ENCODE data around the gene MACROD2. TPM values are rescaled to one million over a fixed set of nuclear protein-coding genes. Genes with fewer than 3 reads are reported as not detected.

MACROD2 gene
- total and polyA plus RNA-seq, 2 of the 4 experiments (the other 2 are of a cell fraction) = not detected

DNA sequence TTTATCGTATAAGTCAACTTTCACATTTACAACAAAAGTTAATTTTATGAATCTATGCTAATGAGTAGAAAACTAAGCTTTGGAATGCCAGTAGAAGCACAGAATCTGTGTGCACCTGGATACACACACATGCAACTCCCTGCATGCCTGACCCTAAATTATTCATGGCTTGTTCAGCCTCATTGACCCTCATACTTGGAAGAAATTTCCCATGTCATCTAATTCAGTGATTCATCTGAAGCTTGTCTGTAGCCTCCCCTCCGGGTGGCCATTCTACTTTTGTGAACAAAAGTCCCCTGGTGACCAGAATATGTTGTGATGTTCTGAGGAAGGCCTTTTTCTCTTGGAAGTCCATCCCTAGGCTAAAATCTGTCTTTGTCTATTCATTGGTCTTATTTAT, 1499.5 kb downstream of the MACROD2 start:
- Histone ChIP-seq H3K27ac (ENCODE audit: insufficient read depth, low read length) (no peak overlapping the region), H2AFZ (replicated peaks; ENCODE audit: low read length, poor library complexity) (no peak overlapping the region), H3K23ac (ENCODE audit: low read depth, low read length) (no peak overlapping the region), H3K79me1 (ENCODE audit: low read depth in 1 of 2, low read length in 2 of 2) (no peaks in the 10 kb centered on the region), H4K20me1 (ENCODE audit: insufficient read depth, low read length) (no peaks in the 10 kb centered on the region), H4K5ac (ENCODE audit: low read depth, low read length) (no peak overlapping the region), H3K9me1 (ENCODE audit: insufficient read depth, low read length) (no peaks in the 10 kb centered on the region), H4K91ac (ENCODE audit: insufficient read depth, low read depth, low read length) (no peak overlapping the region), H2BK15ac (ENCODE audit: low read depth, low read length) (no peak overlapping the region), H3K4me2 (ENCODE audit: low read depth, low read length) (no peak overlapping the region), H3K14ac (replicated peaks; ENCODE audit: low read depth, low read length) (no peak overlapping the region), H4K8ac (ENCODE audit: low read depth in 2 of 2, low read length in 2 of 2) (no peak overlapping the region), H3K4me3 (ENCODE audit: insufficient read depth, low read depth, low read length) (no peak overlapping the region), H2BK20ac (ENCODE audit: low read depth, low read length) (no peak overlapping the region), H2AK5ac (ENCODE audit: low read depth, low read length) (no peak overlapping the region), H3K56ac (ENCODE audit: extremely low read depth, insufficient read depth, low read length) (no peak overlapping the region), H3K9me3 (ENCODE audit: control insufficient read depth, insufficient read depth, low read length) (no peaks in the 10 kb centered on the region), H3K36me3 (ENCODE audit: control insufficient read depth, insufficient read depth, low read length) (no peaks in the 10 kb centered on the region), H3K9ac (ENCODE audit: low read depth, low read length) (no peak overlapping the region), H2BK120ac (ENCODE audit: low read depth, low read length) (no peak overlapping the region), H3K4ac (ENCODE audit: low read depth, low read length) (no peak overlapping the region), H3K4me1 (ENCODE audit: control insufficient read depth, insufficient read depth, low read length) (no peaks in the 10 kb centered on the region), H3K18ac (ENCODE audit: low read depth, low read length) (no peak overlapping the region), H3K27me3 (ENCODE audit: control insufficient read depth, insufficient read depth, low read length) (no peaks in the 10 kb centered on the region), H2AK9ac (replicated peaks; ENCODE audit: low read depth, low read length, poor library complexity) (no peak overlapping the region), H2BK5ac (ENCODE audit: low read depth, low read length, poor library complexity, severe bottlenecking) (no peak overlapping the region)
- dilution Hi-C loops (cut with HindIII; ENCODE audit: low sequenced_read_pairs, unreplicated experiment) (no loop called here), in situ Hi-C loops (cut with MboI; ENCODE audit: low sequenced_read_pairs) (no loop called here), intact Hi-C loops (cut with micrococcal nuclease) (no loop called here)
- TF ChIP-seq RCOR1 (IDR thresholded peaks at IDR 0.05; ENCODE audit: insufficient replicate concordance, low read length) = no peak
- TF ChIP-seq BHLHE40 (IDR thresholded peaks at IDR 0.05; ENCODE audit: low read depth, low read length) = no peak
- TF ChIP-seq CEBPB (IDR thresholded peaks at IDR 0.05; ENCODE audit: low read depth, low read length) = no peak
- TF ChIP-seq MAZ (IDR thresholded peaks at IDR 0.05; ENCODE audit: borderline replicate concordance, low read depth, low read length) = no peak
- no peak for TF ChIP-seq MXI1 (IDR thresholded peaks at IDR 0.05; ENCODE audit: borderline replicate concordance, low read depth, low read length)
- TF ChIP-seq NFE2L2 (IDR thresholded peaks at IDR 0.05; ENCODE audit: low read depth, low read length) = no peak
- TF ChIP-seq, protein P1, sequence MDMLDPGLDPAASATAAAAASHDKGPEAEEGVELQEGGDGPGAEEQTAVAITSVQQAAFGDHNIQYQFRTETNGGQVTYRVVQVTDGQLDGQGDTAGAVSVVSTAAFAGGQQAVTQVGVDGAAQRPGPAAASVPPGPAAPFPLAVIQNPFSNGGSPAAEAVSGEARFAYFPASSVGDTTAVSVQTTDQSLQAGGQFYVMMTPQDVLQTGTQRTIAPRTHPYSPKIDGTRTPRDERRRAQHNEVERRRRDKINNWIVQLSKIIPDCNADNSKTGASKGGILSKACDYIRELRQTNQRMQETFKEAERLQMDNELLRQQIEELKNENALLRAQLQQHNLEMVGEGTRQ (IDR thresholded peaks at IDR 0.05; ENCODE audit: low read depth, low read length) = no peak
- no peak for TF ChIP-seq SMC3 (IDR thresholded peaks at IDR 0.05; ENCODE audit: low read depth, low read length)
- TF ChIP-seq POLR2A (IDR thresholded peaks at IDR 0.05; ENCODE audit: low read depth, low read length) = no peak
- TF ChIP-seq, protein P2, sequence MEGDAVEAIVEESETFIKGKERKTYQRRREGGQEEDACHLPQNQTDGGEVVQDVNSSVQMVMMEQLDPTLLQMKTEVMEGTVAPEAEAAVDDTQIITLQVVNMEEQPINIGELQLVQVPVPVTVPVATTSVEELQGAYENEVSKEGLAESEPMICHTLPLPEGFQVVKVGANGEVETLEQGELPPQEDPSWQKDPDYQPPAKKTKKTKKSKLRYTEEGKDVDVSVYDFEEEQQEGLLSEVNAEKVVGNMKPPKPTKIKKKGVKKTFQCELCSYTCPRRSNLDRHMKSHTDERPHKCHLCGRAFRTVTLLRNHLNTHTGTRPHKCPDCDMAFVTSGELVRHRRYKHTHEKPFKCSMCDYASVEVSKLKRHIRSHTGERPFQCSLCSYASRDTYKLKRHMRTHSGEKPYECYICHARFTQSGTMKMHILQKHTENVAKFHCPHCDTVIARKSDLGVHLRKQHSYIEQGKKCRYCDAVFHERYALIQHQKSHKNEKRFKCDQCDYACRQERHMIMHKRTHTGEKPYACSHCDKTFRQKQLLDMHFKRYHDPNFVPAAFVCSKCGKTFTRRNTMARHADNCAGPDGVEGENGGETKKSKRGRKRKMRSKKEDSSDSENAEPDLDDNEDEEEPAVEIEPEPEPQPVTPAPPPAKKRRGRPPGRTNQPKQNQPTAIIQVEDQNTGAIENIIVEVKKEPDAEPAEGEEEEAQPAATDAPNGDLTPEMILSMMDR (conservative IDR thresholded peaks at IDR 0.05; ENCODE audit: low read depth, low read length) = no peak
- no peak for TF ChIP-seq CHD1 (IDR thresholded peaks at IDR 0.05; ENCODE audit: low read depth, low read length)
- TF ChIP-seq FOS (IDR thresholded peaks at IDR 0.05; ENCODE audit: low read depth, low read length) = no peak
- TF ChIP-seq RFX5 (IDR thresholded peaks at IDR 0.05; ENCODE audit: low read depth, low read length) = no peak
- no peak for TF ChIP-seq RAD21 (IDR thresholded peaks at IDR 0.05; ENCODE audit: low read length)
- TF ChIP-seq, protein P3, sequence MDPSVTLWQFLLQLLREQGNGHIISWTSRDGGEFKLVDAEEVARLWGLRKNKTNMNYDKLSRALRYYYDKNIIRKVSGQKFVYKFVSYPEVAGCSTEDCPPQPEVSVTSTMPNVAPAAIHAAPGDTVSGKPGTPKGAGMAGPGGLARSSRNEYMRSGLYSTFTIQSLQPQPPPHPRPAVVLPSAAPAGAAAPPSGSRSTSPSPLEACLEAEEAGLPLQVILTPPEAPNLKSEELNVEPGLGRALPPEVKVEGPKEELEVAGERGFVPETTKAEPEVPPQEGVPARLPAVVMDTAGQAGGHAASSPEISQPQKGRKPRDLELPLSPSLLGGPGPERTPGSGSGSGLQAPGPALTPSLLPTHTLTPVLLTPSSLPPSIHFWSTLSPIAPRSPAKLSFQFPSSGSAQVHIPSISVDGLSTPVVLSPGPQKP (IDR thresholded peaks at IDR 0.05; ENCODE audit: borderline replicate concordance, low read depth, low read length) = no peak
- no peak for TF ChIP-seq MAFK (IDR thresholded peaks at IDR 0.05; ENCODE audit: low read depth, low read length)
- ATAC-seq (ENCODE audit: low read depth) (no peak), DNase-seq (no peak)
- no TSS peak for BruUV-seq (replicated peaks)
- no CpG with 5 or more reads among the region's 2 CpGs for WGBS, 2 experiments (ENCODE audit: extremely low coverage in 2 of 2, insufficient read length in 1 of 2)
- ChIA-PET POLR2A (ENCODE audit: unreplicated experiment) (no interaction called here), CTCF (interaction anchor here (0.5 kb wide), 1 partner anchor 150 kb away, joined by 3 read pairs; no protein-coding TSS in a partner anchor)

All from IMR-90 (cell line).